ENCODE results near the gene IGSF6. TPM values are rescaled to one million over a fixed set of nuclear protein-coding genes. Genes with fewer than 3 reads are reported as not detected.
"Not testable (repeated sequence)": the region's sequence is repeated elsewhere in the genome, so short reads cannot be mapped to it uniquely, and the experiment has no call there.

The IGSF6 gene
- total RNA-seq, 1 experiment from 2014 or later: not detected

DNA sequence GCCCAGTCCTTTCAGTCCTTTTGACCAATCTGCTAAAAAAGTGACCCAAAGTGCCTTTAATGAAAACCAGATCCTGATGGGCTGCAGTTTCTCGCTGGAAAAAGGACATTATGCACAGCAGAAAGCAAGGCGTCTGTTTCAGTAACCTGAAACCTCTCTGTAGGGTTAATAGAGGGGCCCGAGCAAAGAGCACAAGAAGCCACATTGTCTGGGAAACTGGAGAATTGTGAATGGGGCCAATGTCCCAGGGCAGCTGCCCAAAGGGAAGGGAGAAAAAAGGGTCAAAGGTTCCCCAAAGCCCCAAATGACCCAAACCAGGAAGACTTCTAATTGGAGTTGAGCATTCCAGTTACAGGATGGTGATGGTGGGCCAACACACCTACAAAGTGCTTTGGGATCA lies 14.4 kb upstream of the IGSF6 start:
- Histone ChIP-seq H3K4me3 (no peak overlapping the region), H3K36me3 (no peaks in the 10 kb centered on the region), H3K27ac (no peak overlapping the region)

DNA sequence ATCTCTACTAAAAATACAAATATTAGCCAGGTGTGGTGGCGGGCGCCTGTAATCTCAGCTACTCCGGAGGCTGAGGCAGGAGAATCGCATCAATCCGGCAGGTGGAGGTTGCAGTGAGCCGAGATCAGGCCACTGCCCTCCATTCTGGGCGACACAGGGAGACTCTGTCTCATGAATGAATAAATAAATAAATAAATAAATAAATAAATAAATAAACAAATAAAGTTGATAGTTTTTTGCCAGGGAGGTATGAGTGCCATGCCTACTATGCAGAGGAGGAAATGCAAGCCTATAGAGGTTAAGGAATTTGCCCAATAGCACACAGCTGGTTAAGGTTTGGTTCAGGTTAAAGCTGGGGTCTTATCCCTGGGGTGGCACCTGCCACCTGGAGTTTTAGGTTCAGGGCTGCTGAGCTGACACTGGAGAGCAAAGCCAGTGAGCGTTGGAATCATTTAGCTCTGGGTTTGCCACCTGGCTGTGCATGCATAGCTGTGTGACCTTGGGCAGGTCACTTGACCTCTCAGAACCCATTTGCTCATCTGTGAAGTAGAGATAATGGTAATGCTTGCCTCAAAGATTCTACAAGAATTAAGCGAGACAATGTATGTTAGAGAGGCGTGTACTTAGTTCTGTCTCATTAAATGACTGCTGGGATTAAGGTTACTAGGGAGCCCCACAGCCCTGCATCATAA lies 12.5 kb upstream of the IGSF6 start:
- no peak for DNase-seq (ENCODE audit: low read depth in 1 of 2, low spot score in 2 of 2)
- H3K4me1 ChIP-seq (replicated peaks): no peaks in the 10 kb centered on the region

More for the DNA sequence above, 14.4 kb upstream of the IGSF6 start:
- no peak for DNase-seq (ENCODE audit: low read depth in 1 of 2, low spot score in 2 of 2)
- Histone ChIP-seq H3K27me3 (replicated peaks) (peaks cover 28% of the 10 kb centered on the region), H3K4me1 (replicated peaks) (no peaks in the 10 kb centered on the region), H3K9me3 (replicated peaks) (no peaks in the 10 kb centered on the region)

DNA sequence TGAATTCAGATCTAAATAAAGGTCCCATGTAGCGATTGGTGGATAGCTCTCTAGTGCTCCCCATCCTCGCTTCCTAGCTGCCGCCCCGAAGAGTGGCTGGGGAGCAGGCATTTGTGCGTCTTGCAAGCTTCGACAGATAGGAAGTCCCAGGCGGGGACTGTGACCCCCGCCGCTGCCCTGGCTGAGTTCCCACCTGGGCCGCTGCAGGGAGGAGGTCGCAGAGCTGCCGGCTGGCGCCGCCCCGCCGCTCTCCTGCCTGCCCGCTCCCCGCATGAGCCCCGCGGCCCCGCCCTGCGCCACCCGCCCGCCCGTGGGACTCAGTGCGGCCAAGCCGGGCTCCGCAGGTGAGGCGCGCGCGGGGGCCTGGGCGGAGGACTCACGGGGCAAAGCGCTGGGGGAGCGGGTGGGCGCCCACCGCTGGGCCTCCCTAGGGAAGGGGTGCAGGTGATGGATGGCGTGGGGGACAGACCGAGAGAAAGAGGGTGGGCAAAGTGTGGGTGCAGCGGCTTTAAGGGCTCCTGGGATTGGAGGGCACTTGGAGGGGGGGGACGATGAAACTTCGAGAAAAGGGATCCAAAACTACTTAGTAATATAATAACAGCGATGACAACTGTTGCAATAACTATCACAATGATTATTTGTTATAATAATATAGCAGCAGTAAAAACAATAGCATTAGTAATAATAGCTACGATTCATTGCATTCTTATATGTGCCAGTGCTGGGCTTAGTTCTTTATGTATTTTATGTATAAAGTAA lies 11.7 kb upstream of the IGSF6 start, which contains the start of gene OTOA:
Gene OTOA, plus strand, starts transcription at position 80 of the 759 bp plus-strand sequence. CDS start 14,547 bp downstream, outside the sequence.
- Histone ChIP-seq H3K9me3 (replicated peaks) (no peaks in the 10 kb centered on the region), H3K27ac (no peak within 1 kb of the TSS), H3K4me3 (no peak within 1 kb of the TSS), H3K27me3 (replicated peaks) (peaks cover 21% of the 10 kb centered on the region), H3K4me1 (replicated peaks) (no peaks in the 10 kb centered on the region), H3K36me3 (no peaks in the 10 kb centered on the region)
- DNase-seq (ENCODE audit: low read depth in 1 of 2, low spot score in 2 of 2): no peak

More for the DNA sequence above, 12.5 kb upstream of the IGSF6 start:
- no peaks in the 10 kb centered on the region for H3K9me3 ChIP-seq (replicated peaks)
- no peak overlapping the region for H3K4me3 ChIP-seq
- peaks cover 21% of the 10 kb centered on the region for H3K27me3 ChIP-seq (replicated peaks)
- H3K36me3 ChIP-seq: no peaks in the 10 kb centered on the region
- H3K27ac ChIP-seq: no peak overlapping the region

DNA sequence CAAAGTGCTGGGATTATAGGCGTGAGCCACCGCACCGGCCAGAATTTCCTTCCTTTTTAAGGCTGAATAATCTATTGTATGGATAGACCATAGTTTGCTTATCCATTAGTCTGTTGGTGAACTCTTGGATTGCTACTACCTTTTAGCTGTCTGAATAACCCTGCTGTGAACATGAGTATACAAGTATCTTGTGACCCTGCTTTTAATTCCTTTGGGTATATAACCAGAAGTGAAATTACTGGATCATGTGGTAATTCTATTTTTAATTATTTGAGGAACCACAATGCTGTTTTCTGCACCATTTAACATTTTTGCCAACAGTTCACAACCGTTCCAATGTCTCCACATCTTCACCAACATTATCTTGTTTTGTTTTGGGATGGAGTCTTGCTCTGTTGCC lies 6.7 kb upstream of the IGSF6 start:
- peaks cover 24% of the 10 kb centered on the region for H3K36me3 ChIP-seq
- no peak for DNase-seq (ENCODE audit: low read depth in 1 of 2, low spot score in 2 of 2)
- H3K27me3 ChIP-seq (replicated peaks): peaks cover 10% of the 10 kb centered on the region
- no peaks in the 10 kb centered on the region for H3K4me1 ChIP-seq (replicated peaks)
- no peaks in the 10 kb centered on the region for H3K9me3 ChIP-seq (replicated peaks)
- H3K4me3 ChIP-seq: no peak overlapping the region
- no peak overlapping the region for H3K27ac ChIP-seq

DNA sequence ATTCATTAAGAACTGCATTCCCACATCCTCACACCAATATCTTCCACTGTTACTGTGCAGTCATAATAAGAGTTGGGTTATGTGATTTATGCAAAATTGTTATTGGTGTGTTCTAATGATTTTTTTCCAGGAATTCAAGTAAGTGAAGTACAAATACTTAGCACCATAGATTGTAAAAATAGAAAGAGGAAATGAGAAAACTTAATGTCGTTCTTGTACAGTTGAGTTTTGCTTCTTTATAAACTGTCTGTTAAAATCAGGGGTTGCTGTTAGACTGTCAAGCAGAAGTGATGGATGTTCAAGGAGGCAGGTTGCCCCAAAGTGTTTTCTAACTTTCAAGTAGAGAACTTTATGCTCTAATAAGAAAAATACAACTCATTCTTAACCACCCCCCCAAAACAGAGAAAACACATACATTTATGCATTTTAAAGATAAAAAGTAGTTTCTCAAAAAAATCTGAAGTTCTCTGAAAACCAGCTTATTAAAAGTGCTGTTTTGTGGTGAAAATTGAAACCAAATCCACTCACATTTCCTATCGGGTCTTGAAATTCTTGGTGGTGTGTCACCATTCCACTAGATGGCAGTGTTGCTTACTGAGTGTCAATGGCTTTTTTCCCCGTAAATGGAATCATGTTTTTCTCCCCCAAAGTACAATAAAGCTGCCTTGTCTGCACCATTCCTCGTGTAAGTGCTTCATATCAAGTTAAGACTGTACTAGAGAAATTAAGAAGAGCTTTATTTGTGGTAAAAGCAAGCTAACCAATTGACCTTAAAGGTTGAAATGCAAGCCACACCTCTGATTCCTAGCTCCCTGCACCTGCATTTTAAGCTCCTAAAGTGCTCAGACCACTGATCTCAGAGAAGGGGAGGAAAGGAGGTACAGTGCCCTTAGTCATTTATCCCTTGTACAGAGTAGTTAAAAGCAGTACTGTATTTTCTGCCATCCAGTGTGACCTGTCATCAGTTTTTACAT lies 4.7 kb upstream of the IGSF6 start:
- Histone ChIP-seq H3K27ac (no peak overlapping the region), H3K36me3 (peaks cover 24% of the 10 kb centered on the region), H3K4me1 (replicated peaks) (no peaks in the 10 kb centered on the region), H3K4me3 (no peak overlapping the region), H3K9me3 (replicated peaks) (no peaks in the 10 kb centered on the region), H3K27me3 (replicated peaks) (no peaks in the 10 kb centered on the region; the same call in 1 of the 2 replicates)
- peak in 1 of 2 experiments; percentile 41 for DNase-seq (ENCODE audit: low read depth in 1 of 2, low spot score in 2 of 2)

DNA sequence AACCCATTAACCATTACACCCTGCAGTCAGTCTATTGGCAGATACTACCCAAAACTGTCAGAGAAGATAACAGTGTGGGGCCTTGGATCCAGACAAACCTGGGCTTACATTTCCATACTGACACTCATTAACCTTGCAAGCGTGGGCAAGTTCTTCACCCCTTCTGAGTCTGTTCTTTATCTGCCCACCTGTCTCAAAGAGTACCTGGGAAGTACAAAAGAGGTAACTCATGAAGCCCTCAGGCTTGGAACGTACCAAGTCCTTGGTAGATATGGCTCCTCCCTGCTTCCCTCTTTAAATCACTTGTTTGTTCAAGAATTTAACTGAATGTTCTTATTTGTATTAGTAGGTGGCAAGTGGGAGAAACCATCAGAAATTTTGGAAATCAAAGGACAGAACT lies 2.5 kb upstream of the IGSF6 start:
- Histone ChIP-seq H3K9me3 (replicated peaks) (no peaks in the 10 kb centered on the region), H3K27me3 (replicated peaks) (no peaks in the 10 kb centered on the region), H3K4me1 (replicated peaks) (no peaks in the 10 kb centered on the region), H3K27ac (no peak overlapping the region), H3K4me3 (no peak overlapping the region), H3K36me3 (peaks cover 24% of the 10 kb centered on the region)
- no peak for DNase-seq (ENCODE audit: low read depth in 1 of 2, low spot score in 2 of 2)

DNA sequence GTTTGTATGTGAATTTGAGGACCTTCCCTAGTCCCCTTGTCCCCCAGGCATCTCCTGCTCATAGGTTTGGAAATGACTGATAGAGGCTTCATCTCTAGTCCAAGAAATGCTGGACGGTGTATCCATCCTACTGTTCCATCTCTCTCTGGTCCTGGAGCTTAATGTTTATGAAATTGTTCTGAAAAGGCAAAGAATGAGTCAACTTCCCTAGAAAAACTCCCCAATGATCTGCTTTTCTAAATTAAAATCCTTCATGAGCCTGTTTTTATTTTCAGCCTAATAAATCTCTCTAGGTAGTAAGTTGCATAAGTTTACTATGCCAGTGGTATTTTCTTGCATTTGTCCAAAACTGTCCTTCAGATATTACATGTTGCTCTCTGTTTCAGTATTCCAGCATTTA lies 2.1 kb upstream of the IGSF6 start:
- Histone ChIP-seq H3K4me1 (replicated peaks) (no peaks in the 10 kb centered on the region), H3K9me3 (replicated peaks) (no peaks in the 10 kb centered on the region), H3K27me3 (replicated peaks) (no peaks in the 10 kb centered on the region), H3K36me3 (peaks cover 24% of the 10 kb centered on the region), H3K27ac (no peak overlapping the region), H3K4me3 (no peak overlapping the region)
- no peak for DNase-seq (ENCODE audit: low read depth in 1 of 2, low spot score in 2 of 2)

DNA sequence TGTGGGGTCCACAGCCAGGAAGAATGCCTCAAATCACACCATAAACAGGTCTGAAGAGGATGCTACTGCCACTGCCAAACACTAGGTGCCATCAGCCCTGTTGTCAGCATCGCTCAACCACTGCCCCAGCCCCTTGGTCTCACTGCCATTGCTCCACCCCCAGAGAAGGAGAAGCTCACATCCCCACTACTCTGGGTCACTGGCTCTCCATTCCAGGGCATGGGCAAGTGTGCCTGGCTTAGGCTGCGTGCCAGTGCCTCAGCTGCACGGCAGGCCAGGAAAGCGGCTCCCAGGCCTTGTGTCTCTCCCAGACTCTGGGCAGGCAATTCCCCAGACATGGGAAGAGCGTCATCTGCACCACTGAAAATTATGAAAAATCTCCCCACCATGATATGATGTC lies 1.2 kb upstream of the IGSF6 start:
- no peak overlapping the region for H3K27ac ChIP-seq
- DNase-seq (ENCODE audit: low read depth in 1 of 2, low spot score in 2 of 2): no peak
- H3K4me3 ChIP-seq: no peak overlapping the region
- H3K4me1 ChIP-seq (replicated peaks): no peaks in the 10 kb centered on the region
- peaks cover 24% of the 10 kb centered on the region for H3K36me3 ChIP-seq
- no peaks in the 10 kb centered on the region for H3K27me3 ChIP-seq (replicated peaks)
- no peaks in the 10 kb centered on the region for H3K9me3 ChIP-seq (replicated peaks)

DNA sequence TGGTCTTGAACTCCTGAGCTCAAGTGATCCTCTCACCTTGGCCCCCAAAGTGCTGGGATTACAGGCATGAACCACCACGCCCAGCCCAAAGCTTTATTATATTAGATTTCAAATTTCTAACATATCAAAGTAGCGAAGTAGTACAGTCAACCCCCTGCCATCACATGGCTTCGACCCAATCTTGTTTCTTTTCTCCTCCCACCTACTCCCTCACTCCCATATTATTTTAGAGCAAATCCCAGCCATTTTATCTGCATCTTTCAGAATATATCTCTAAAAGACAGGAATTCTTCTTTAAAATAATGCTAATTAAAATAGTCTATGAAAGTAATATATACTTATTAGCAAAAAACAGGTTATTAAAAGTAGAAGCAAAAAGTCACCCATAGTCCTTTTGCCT lies 893 bp downstream of the IGSF6 start:
- H3K36me3 ChIP-seq: peaks cover 21% of the 10 kb centered on the region

DNA sequence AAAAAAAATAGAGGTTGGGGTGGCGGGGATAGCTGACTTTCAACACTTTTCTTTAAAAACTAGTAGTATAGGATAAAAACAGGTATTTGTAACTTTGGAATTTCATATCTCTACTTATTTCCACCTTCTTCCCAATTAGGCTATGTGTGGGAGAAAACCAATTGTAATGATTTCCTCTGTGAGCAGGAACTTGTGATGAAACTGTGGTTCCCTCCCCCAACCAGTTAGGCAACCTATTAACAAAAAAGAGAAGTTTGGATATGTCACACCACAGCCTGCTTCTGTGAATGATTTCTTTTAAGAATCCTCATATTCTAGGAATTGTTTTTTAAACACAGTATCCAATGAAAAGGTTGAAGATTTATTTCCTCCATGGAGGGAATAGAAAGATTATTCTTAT lies 1.9 kb downstream of the IGSF6 start:
- no peak for DNase-seq (ENCODE audit: low read depth in 1 of 2, low spot score in 2 of 2)
- H3K36me3 ChIP-seq: peaks cover 18% of the 10 kb centered on the region; the same call in 1 of the 2 replicates
- no peak overlapping the region for H3K27ac ChIP-seq
- no peaks in the 10 kb centered on the region for H3K9me3 ChIP-seq (replicated peaks)
- no peak overlapping the region for H3K4me3 ChIP-seq
- H3K27me3 ChIP-seq (replicated peaks): no peaks in the 10 kb centered on the region
- H3K4me1 ChIP-seq (replicated peaks): peaks cover 8% of the 10 kb centered on the region; the same call in 1 of the 2 replicates

More for the DNA sequence above, 893 bp downstream of the IGSF6 start:
- H3K4me3 ChIP-seq: no peak overlapping the region
- no peaks in the 10 kb centered on the region for H3K27me3 ChIP-seq (replicated peaks)
- no peaks in the 10 kb centered on the region for H3K9me3 ChIP-seq (replicated peaks)
- no peak for DNase-seq (ENCODE audit: low read depth in 1 of 2, low spot score in 2 of 2)
- H3K4me1 ChIP-seq (replicated peaks): peaks cover 8% of the 10 kb centered on the region; the same call in 1 of the 2 replicates
- H3K27ac ChIP-seq: no peak overlapping the region

DNA sequence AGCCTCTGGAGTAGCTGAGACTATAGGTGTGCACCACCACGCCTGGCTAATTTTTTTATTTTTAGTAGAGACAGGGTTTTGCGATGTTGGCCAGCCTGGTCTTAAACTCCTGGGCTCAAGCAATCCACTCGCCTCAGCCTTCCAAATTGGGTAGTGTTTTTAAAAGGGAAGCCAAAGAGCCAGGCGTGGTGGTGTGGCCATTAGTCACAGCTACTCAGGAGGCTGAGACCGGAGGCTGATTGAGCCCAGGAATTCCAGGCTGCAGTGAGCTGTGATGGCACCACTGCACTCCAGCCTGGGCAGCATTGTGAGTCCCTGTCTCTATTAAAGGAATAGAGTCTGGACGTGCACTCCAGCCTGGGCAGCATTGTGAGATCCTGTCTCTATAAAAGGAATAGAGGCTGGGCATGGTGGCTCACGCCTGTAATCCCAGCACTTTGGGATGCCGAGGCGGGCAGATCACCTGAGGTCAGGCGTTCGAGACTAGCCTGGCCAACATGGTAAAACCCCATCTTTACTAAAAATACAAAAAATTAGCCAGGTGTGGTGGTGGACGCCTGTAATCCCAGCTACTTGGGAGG lies 2.5 kb downstream of the IGSF6 start:
- H3K9me3 ChIP-seq (replicated peaks); H3K27ac ChIP-seq; H3K4me1 ChIP-seq (replicated peaks); H3K27me3 ChIP-seq (replicated peaks); H3K4me3 ChIP-seq; DNase-seq (ENCODE audit: low read depth in 1 of 2, low spot score in 2 of 2): not testable (repeated sequence)
- H3K36me3 ChIP-seq: peaks cover 12% of the 10 kb centered on the region; the same call in 1 of the 2 replicates

DNA sequence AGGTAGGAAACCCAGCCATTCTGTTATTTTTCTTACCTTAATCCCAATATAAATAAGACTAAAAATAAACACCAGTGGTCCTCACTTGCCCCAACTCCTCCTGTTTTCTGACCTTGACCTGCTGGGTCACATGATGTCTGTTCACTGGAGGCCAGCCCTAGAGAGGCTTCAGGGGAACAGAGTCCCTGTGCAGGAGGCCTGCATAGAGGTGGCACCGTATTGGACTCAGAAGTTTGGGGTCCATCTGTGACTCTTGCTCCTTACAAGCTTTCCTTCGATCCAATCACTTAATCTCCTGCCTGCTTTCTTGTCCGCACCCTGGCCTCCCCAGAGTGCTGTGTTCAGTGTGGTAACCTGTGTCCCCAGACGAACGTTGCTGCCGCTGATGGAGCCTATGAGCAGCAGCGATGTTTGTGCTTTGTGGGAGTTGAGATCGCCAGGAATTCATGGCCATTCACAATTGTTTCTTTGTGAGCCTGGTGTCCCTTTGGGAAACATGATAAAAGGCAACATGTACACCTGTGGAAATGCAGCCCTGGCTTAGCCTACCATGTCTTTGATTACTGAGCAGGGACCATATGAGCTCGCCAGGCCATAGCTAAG lies 4.7 kb downstream of the IGSF6 start:
- H3K9me3 ChIP-seq (replicated peaks): no peaks in the 10 kb centered on the region
- H3K4me1 ChIP-seq (replicated peaks): peaks cover 8% of the 10 kb centered on the region; the same call in 1 of the 2 replicates
- H3K4me3 ChIP-seq: no peak overlapping the region
- H3K36me3 ChIP-seq: peaks cover 10% of the 10 kb centered on the region; the same call in 1 of the 2 replicates
- no peak for DNase-seq (ENCODE audit: low read depth in 1 of 2, low spot score in 2 of 2)
- H3K27ac ChIP-seq: no peak overlapping the region
- no peaks in the 10 kb centered on the region for H3K27me3 ChIP-seq (replicated peaks)

All from SJSA1 (cell line).